H1 (cell line): ENCODE data around the gene C16orf46. TPM values are rescaled to one million over a fixed set of nuclear protein-coding genes. Genes with fewer than 3 reads are reported as not detected.

ENCODE experiments used
- CHD7 ChIP-seq: fragments of 300-600 bp; sonication (generic); IDR thresholded peaks from 2 replicates; pipeline ENCODE4 v1.7.1; 2012; ENCODE audit warnings: low read length, moderate library complexity, mild to moderate bottlenecking, inconsistent platforms; ENCODE audit not compliant: insufficient replicate concordance
- CTBP2 ChIP-seq: IDR thresholded peaks from 2 replicates; pipeline ENCODE4 v1.7.0; 2011; ENCODE audit warnings: borderline replicate concordance, mild to moderate bottlenecking, moderate library complexity, mixed read lengths, low read length; ENCODE audit not compliant: insufficient read depth, insufficient read length
- SRF ChIP-seq: IDR thresholded peaks from 2 replicates; pipeline ENCODE4 v1.6.1; 2011; ENCODE audit warnings: mild to moderate bottlenecking, low read depth, low read length, moderate library complexity
- polyA plus RNA-seq, 7 experiments: library from polyadenylated mRNA; depleted of rRNA in 3 of 7; stranded (reverse) in 5 of 7; unstranded in 2 of 7; fragments of >200 nt in 5 of 7; fragments of 200-250 nt in 2 of 7; gene quantifications; 1 replicate in 5 of 7; 2 replicates in 1 of 7; 4 replicates in 1 of 7; pipeline versions ENCODE4 v1.2.1 to v1.2.3, GENCODE V29; 2011 to 2013; ENCODE audit warnings: missing spikeins in 2 of 7, mixed read lengths in 2 of 7
- total RNA-seq: library from RNA; stranded (reverse); fragmentation: NEBNext Ultra II Directional; extraction: Animal tissue kit (Norgen Biotek cat#: 25700); gene quantifications from 2 replicates; pipeline ENCODE4 v1.2.1, GENCODE V29; 2021

Gene C16orf46
- total and polyA plus RNA-seq, 2 of the 8 experiments (the other 6 are each of a cell fraction or from before 2014, with no cell fraction given) = 0.48 to 0.60 TPM

DNA sequence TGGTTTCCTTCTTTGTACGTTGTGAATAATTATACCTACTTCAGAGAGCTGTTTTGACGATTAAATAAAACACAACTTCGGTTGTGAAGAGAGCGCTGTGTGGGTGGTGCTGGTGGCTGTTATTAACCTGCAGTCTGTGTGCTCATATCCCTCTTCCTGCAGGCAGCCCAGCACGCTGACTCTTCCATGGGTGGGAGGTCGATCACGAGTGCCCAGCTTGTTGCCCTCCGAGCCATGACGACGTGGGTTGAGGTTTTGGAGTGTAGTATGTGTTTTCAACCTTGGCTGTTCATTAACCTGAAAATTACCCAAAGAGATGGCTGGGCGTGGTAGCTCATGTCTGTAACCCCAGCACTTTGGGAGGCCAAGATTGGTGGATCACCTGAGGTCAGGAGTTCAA, 30.5 kb upstream of the C16orf46 start (continued):
- TF ChIP-seq CHD7 = no peak
- no peak for TF ChIP-seq SRF
- TF ChIP-seq CTBP2 = no peak
